Neural progenitor cell (in vitro differentiated cells): ENCODE results near the gene EOMES. TPM values are rescaled to one million over a fixed set of nuclear protein-coding genes. Genes with fewer than 3 reads are reported as not detected.
A peak's percentile ranks its signal among the peaks of the same experiment; 100 is the strongest.

Experiments used
- DNase-seq: peaks from one replicate; pipeline ENCODE4 v3.0.0-alpha.2; 2016; ENCODE audit warnings: low spot score
- H2AFZ ChIP-seq: fragments of 200-600 bp; sonication (generic); replicated peaks from 2 replicates; pipeline ENCODE4 v1.6.1; 2016; ENCODE audit warnings: antibody characterized with exemption
- H3F3A ChIP-seq: fragments of 200-600 bp; sonication (generic); 2 replicates; pipeline ENCODE4 v1.6.1; 2016; ENCODE audit warnings: antibody characterized with exemption, low read depth
- H3K27ac ChIP-seq: fragments of 200-600 bp; sonication (generic); 2 replicates; pipeline ENCODE4 v1.5.1; 2016; ENCODE audit warnings: mild to moderate bottlenecking
- H3K27me3 ChIP-seq: fragments of 200-600 bp; sonication (generic); 2 replicates; pipeline ENCODE4 v1.6.1; 2016; ENCODE audit warnings: mild to moderate bottlenecking, moderate library complexity
- H3K36me3 ChIP-seq: fragments of 200-600 bp; sonication (generic); 2 replicates; pipeline ENCODE4 v1.5.1; 2016
- H3K4me1 ChIP-seq: fragments of 200-600 bp; sonication (generic); 2 replicates; pipeline ENCODE4 v1.6.1; 2016; ENCODE audit warnings: mixed run types
- H3K4me2 ChIP-seq: fragments of 200-600 bp; sonication (generic); 2 replicates; pipeline ENCODE4 v1.6.1; 2016
- H3K4me3 ChIP-seq: fragments of 200-600 bp; sonication (generic); 2 replicates; pipeline ENCODE4 v1.5.1; 2016
- H3K79me2 ChIP-seq: fragments of 200-600 bp; sonication (generic); 2 replicates; pipeline ENCODE4 v1.6.1; 2016; ENCODE audit warnings: low read depth
- H3K9ac ChIP-seq: fragments of 200-600 bp; sonication (generic); 2 replicates; pipeline ENCODE4 v1.6.1; 2016
- H3K9me3 ChIP-seq: fragments of 200-600 bp; sonication (generic); 2 replicates; pipeline ENCODE4 v1.5.1; 2016; ENCODE audit warnings: low read depth
- H4K20me1 ChIP-seq: fragments of 200-600 bp; sonication (generic); 2 replicates; pipeline ENCODE4 v1.6.1; 2016; ENCODE audit warnings: low read depth
- H3K27ac Mint-ChIP-seq: 3 replicates; pipeline ENCODE4 v1.8.0; 2021; ENCODE audit warnings: mixed read lengths
- H3K27me3 Mint-ChIP-seq: 2 replicates; pipeline ENCODE4 v1.8.0; 2022; ENCODE audit warnings: low read depth, mild to moderate bottlenecking, inconsistent platforms, moderate library complexity, mixed read lengths; ENCODE audit not compliant: insufficient read depth
- H3K36me3 Mint-ChIP-seq: 3 replicates; pipeline ENCODE4 v1.8.0; 2021; ENCODE audit warnings: mixed read lengths
- H3K4me1 Mint-ChIP-seq: 3 replicates; pipeline ENCODE4 v1.8.0; 2021; ENCODE audit warnings: mixed read lengths
- H3K4me3 Mint-ChIP-seq: 3 replicates; pipeline ENCODE4 v1.8.0; 2021; ENCODE audit warnings: mild to moderate bottlenecking, moderate library complexity, mixed read lengths
- H3K9me3 Mint-ChIP-seq: 3 replicates; pipeline ENCODE4 v1.8.0; 2020; ENCODE audit warnings: mixed read lengths
- EZH2 ChIP-seq: fragments of 200-600 bp; sonication (generic); IDR thresholded peaks from 2 replicates; pipeline ENCODE4 v1.6.1; 2017; ENCODE audit warnings: antibody characterized with exemption, mild to moderate bottlenecking, moderate library complexity
- EZH2phosphoT487 ChIP-seq: fragments of 200-600 bp; sonication (generic); IDR thresholded peaks from 2 replicates; pipeline ENCODE4 v1.6.1; 2017; ENCODE audit warnings: antibody characterized with exemption
- total RNA-seq: library from RNA; depleted of rRNA; stranded (reverse); fragments of >200 nt; gene quantifications from 2 replicates; pipeline ENCODE4 v1.2.3, GENCODE V29; 2015; ENCODE audit warnings: low replicate concordance
- TF ChIP-seq, protein P1 (sequence below): fragments of 200-600 bp; sonication (generic); IDR thresholded peaks from 2 replicates; pipeline ENCODE4 v1.5.1; 2017; ENCODE audit warnings: antibody characterized with exemption, mild to moderate bottlenecking

EOMES gene
- total RNA-seq, 1 donor from 2014 or later: not detected

DNA sequence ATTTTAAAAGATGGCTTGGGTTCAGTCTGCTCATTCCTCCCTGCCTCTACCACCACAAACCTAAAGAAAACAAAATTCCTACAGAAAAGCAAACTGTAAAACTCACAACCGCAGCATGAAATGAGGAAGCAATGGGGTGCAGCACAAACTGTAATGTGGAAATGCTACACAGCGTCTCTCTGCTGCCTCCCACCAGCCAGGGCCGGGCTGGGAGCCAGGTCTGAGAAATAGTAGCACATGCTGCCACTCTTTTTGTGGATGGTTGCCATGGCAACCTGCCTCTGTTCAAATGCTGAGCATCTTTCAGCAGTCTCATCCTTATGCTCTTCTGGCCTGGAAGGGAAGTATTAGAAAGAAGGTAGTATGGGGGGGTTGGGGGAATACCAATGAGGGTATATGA lies 55.4 kb downstream of the EOMES start:
- Histone ChIP-seq H3K9me3 (no peaks in the 10 kb centered on the region), H3K27ac (peak overlapping the region; percentile 23), H4K20me1 (no peaks in the 10 kb centered on the region), H3K4me3 (no peak overlapping the region), H3F3A (peaks cover 12% of the 10 kb centered on the region), H2AFZ (no peak overlapping the region), H3K79me2 (no peaks in the 10 kb centered on the region), H3K4me2 (peak overlapping the region; percentile 37), H3K36me3 (no peaks in the 10 kb centered on the region), H3K27me3 (no peaks in the 10 kb centered on the region), H3K9ac (no peak overlapping the region), H3K4me1 (peaks cover 11% of the 10 kb centered on the region)
- peak; percentile 94 for DNase-seq
- Mint-ChIP-seq H3K27me3 (peaks cover 2% of the 10 kb centered on the region), H3K36me3 (no peaks in the 10 kb centered on the region), H3K4me3 (peak overlapping the region; percentile 50), H3K27ac (no peak overlapping the region), H3K4me1 (peaks cover 12% of the 10 kb centered on the region), H3K9me3 (no peaks in the 10 kb centered on the region)
- TF ChIP-seq, protein P1, sequence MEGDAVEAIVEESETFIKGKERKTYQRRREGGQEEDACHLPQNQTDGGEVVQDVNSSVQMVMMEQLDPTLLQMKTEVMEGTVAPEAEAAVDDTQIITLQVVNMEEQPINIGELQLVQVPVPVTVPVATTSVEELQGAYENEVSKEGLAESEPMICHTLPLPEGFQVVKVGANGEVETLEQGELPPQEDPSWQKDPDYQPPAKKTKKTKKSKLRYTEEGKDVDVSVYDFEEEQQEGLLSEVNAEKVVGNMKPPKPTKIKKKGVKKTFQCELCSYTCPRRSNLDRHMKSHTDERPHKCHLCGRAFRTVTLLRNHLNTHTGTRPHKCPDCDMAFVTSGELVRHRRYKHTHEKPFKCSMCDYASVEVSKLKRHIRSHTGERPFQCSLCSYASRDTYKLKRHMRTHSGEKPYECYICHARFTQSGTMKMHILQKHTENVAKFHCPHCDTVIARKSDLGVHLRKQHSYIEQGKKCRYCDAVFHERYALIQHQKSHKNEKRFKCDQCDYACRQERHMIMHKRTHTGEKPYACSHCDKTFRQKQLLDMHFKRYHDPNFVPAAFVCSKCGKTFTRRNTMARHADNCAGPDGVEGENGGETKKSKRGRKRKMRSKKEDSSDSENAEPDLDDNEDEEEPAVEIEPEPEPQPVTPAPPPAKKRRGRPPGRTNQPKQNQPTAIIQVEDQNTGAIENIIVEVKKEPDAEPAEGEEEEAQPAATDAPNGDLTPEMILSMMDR: peak; percentile 11
- TF ChIP-seq EZH2: no peak

DNA sequence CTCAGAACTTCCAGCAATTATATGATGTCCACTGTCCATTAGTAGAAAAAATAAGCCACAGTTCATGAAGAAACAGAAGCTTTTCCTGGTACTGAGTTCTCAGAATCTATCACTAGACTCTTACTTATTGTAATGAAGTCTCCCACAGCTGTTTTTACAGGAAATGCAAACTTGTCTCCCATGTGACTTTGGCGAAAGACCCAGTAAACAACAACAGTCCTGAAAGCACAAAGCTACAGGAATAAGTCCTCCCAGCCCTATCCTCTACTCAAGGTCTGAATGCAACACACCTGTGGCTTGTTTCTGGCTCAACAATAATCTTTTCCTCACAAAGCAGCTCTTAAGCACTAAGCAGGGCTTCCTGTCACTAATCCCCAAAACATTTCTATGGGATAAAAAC lies 55.9 kb downstream of the EOMES start:
- no peak overlapping the region for H2AFZ ChIP-seq
- H3K9ac ChIP-seq: no peak overlapping the region
- peak overlapping the region; percentile 12 for H3K4me3 ChIP-seq
- Mint-ChIP-seq H3K27ac (peak overlapping the region; percentile 29), H3K9me3 (peaks cover 2% of the 10 kb centered on the region), H3K4me1 (peaks cover 12% of the 10 kb centered on the region), H3K4me3 (no peak overlapping the region), H3K27me3 (peaks cover 2% of the 10 kb centered on the region), H3K36me3 (no peaks in the 10 kb centered on the region)
- no peaks in the 10 kb centered on the region for H3K9me3 ChIP-seq
- no peaks in the 10 kb centered on the region for H3K27me3 ChIP-seq
- peak; percentile 35 for DNase-seq
- peaks cover 11% of the 10 kb centered on the region for H3K4me1 ChIP-seq
- H4K20me1 ChIP-seq: no peaks in the 10 kb centered on the region
- peak overlapping the region; percentile 23 for H3K27ac ChIP-seq
- H3F3A ChIP-seq: peaks cover 12% of the 10 kb centered on the region
- peak overlapping the region; percentile 37 for H3K4me2 ChIP-seq
- H3K79me2 ChIP-seq: no peaks in the 10 kb centered on the region
- H3K36me3 ChIP-seq: no peaks in the 10 kb centered on the region
- no peak for TF ChIP-seq EZH2phosphoT487
- TF ChIP-seq, protein P1: no peak
- TF ChIP-seq EZH2: no peak

Other genes with a start within 250 kb of the EOMES start
- gene SLC4A7, start 237.9 kb downstream of the EOMES start, total RNA-seq: 82.1 and 114 TPM in 2 replicates